ENCODE results near the gene SLC26A11.

Gene SLC26A11

DNA sequence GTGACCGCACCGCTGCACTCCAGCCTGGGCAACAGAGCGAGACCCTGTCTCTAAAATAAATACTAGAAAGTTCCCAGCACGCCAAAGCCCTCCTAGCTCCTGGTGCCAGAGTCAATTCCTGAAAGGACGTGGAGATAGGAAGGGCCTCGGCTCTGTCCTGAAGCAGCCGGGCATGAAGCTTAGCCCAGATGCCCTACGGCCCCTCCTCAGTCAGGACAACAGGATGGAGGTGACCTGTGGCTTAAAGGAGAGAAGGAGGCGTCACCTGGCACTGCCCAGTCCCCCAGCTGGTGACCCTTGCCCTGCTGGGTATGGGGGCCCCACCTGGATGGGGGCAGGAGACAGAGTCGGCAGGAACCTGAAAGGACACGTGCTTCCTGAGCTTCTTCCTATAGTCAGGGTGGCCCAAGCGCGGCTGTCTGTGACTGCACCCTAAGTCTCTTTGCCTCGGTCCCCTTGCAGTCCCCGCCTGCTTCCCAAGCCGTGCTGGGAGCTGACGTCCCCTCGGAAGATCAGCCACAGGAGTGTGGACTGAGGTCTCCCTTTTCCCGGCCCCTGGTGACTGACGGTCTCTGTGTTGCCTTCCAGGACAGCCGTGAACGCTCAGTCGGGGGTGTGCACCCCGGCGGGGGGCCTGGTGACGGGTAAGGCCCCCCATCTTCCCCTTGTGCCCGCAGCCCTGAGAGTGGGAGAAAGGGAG, 25.5 kb downstream of the SLC26A11 start:
- Histone ChIP-seq H2BK12ac (ENCODE audit: low read length in 2 of 2) (no peak overlapping the region), H3K23ac (ENCODE audit: low read length in 2 of 2) (peak overlapping the region in 1 of 2 experiments; percentile 25), H3K4ac (ENCODE audit: low read depth in 1 of 2, low read length in 2 of 2) (no peak overlapping the region), H3K14ac (ENCODE audit: low read length in 2 of 2) (no peak overlapping the region), H3K18ac (ENCODE audit: low read depth in 1 of 2, low read length in 2 of 2) (no peak overlapping the region), H3K9me3 (ENCODE audit: control insufficient read depth, low read length) (no peaks in the 10 kb centered on the region), H2AFZ (ENCODE audit: low read depth, low read length) (no peak overlapping the region), H2BK15ac (ENCODE audit: low read depth, poor library complexity, severe bottlenecking) (no peak overlapping the region), H3K4me3 (ENCODE audit: insufficient read depth in 1 of 2, low read depth in 1 of 2, low read length in 2 of 2) (no peak overlapping the region), H2BK5ac (ENCODE audit: low read depth, low read length, poor library complexity, severe bottlenecking) (no peak overlapping the region), H3K79me1 (replicated peaks; ENCODE audit: low read length, poor library complexity, severe bottlenecking) (no peaks in the 10 kb centered on the region), H3K9ac (ENCODE audit: low read length) (no peak overlapping the region), H4K8ac (ENCODE audit: low read length) (no peak overlapping the region), H3K27me3 (ENCODE audit: control insufficient read depth in 1 of 2, insufficient read depth in 1 of 2, low read length in 2 of 2) (no peaks in the 10 kb centered on the region), H3K36me3 (ENCODE audit: control insufficient read depth in 1 of 2, insufficient read depth in 2 of 2, low read depth in 1 of 2, low read length in 2 of 2) (peaks cover 75 to 76% of the 10 kb centered on the region in 2 experiments), H2AK5ac (ENCODE audit: low read length, severe bottlenecking) (no peak overlapping the region), H3K27ac (ENCODE audit: low read length, poor library complexity, severe bottlenecking) (no peak overlapping the region), H2BK120ac (ENCODE audit: low read depth, low read length) (no peak overlapping the region), H3K4me2 (ENCODE audit: low read length, poor library complexity, severe bottlenecking) (no peak overlapping the region), H4K91ac (ENCODE audit: low read length) (no peak overlapping the region), H3K4me1 (ENCODE audit: control insufficient read depth, insufficient read depth, low read depth, low read length) (peaks cover 8% of the 10 kb centered on the region)
- WGBS = 96% methylated on average over 26 of the region's 27 CpGs
- no peak for DNase-seq

GRCh38 chr17:80246266-80246681, 26.0 kb downstream of the SLC26A11 start:
- Histone ChIP-seq H3K9ac (ENCODE audit: low read length) (no peak overlapping the region), H3K9me3 (ENCODE audit: control insufficient read depth, low read length) (no peaks in the 10 kb centered on the region), H2BK15ac (ENCODE audit: low read depth, poor library complexity, severe bottlenecking) (no peak overlapping the region), H3K27me3 (ENCODE audit: control insufficient read depth in 1 of 2, insufficient read depth in 1 of 2, low read length in 2 of 2) (no peaks in the 10 kb centered on the region), H3K14ac (ENCODE audit: low read length in 2 of 2) (no peak overlapping the region), H3K4me1 (ENCODE audit: control insufficient read depth, insufficient read depth, low read depth, low read length) (peaks cover 8% of the 10 kb centered on the region), H3K79me1 (replicated peaks; ENCODE audit: low read length, poor library complexity, severe bottlenecking) (no peaks in the 10 kb centered on the region), H2BK12ac (ENCODE audit: low read length in 2 of 2) (no peak overlapping the region), H3K23ac (ENCODE audit: low read length in 2 of 2) (no peak overlapping the region), H3K4me2 (ENCODE audit: low read length, poor library complexity, severe bottlenecking) (no peak overlapping the region), H3K18ac (ENCODE audit: low read depth in 1 of 2, low read length in 2 of 2) (no peak overlapping the region), H2AK5ac (ENCODE audit: low read length, severe bottlenecking) (no peak overlapping the region), H2BK120ac (ENCODE audit: low read depth, low read length) (no peak overlapping the region), H4K8ac (ENCODE audit: low read length) (no peak overlapping the region), H3K27ac (ENCODE audit: low read length, poor library complexity, severe bottlenecking) (no peak overlapping the region), H2BK5ac (ENCODE audit: low read depth, low read length, poor library complexity, severe bottlenecking) (no peak overlapping the region), H3K4me3 (ENCODE audit: insufficient read depth in 1 of 2, low read depth in 1 of 2, low read length in 2 of 2) (no peak overlapping the region), H2AFZ (ENCODE audit: low read depth, low read length) (no peak overlapping the region), H3K36me3 (ENCODE audit: control insufficient read depth in 1 of 2, insufficient read depth in 2 of 2, low read depth in 1 of 2, low read length in 2 of 2) (peaks cover 69 to 73% of the 10 kb centered on the region in 2 experiments), H4K91ac (ENCODE audit: low read length) (no peak overlapping the region), H3K4ac (ENCODE audit: low read depth in 1 of 2, low read length in 2 of 2) (no peak overlapping the region)
- 97% methylated on average over 19 of the region's 19 CpGs for WGBS
- DNase-seq = no peak

DNA sequence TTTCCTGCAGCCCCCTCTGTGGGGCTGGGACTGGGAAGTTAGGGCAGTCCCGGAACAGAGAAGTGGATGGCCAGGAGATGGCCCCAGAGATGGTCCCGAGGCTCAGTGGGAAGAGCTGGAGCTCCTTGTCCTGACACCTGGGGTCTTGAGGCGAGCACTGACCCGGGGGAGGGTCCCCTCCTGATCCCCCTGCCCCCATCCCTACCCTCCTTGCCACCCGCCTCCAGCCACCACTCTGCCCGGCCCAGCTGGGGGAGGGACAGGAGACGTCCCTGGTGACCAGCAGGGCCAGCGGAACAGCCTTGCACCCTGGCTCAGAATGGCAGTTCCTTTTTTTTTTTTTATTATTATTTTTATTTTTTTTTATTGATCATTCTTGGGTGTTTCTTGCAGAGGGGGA, 26.5 kb downstream of the SLC26A11 start:
- H3K36me3 ChIP-seq (ENCODE audit: control insufficient read depth in 1 of 2, insufficient read depth in 2 of 2, low read depth in 1 of 2, low read length in 2 of 2) = peaks cover 66 to 73% of the 10 kb centered on the region in 2 experiments
- H3K14ac ChIP-seq (ENCODE audit: low read length in 2 of 2) = no peak overlapping the region
- no peak overlapping the region for H4K8ac ChIP-seq (ENCODE audit: low read length)
- peaks cover 8% of the 10 kb centered on the region for H3K4me1 ChIP-seq (ENCODE audit: control insufficient read depth, insufficient read depth, low read depth, low read length)
- H2AK5ac ChIP-seq (ENCODE audit: low read length, severe bottlenecking) = no peak overlapping the region
- no peak overlapping the region for H3K27ac ChIP-seq (ENCODE audit: low read length, poor library complexity, severe bottlenecking)
- no peak overlapping the region for H3K23ac ChIP-seq (ENCODE audit: low read length in 2 of 2)
- no peak for DNase-seq
- H2BK12ac ChIP-seq (ENCODE audit: low read length in 2 of 2) = no peak overlapping the region
- H3K4me2 ChIP-seq (ENCODE audit: low read length, poor library complexity, severe bottlenecking) = no peak overlapping the region
- 99% methylated on average over 6 of the region's 8 CpGs for WGBS
- no peak overlapping the region for H2BK15ac ChIP-seq (ENCODE audit: low read depth, poor library complexity, severe bottlenecking)
- no peak overlapping the region for H2BK5ac ChIP-seq (ENCODE audit: low read depth, low read length, poor library complexity, severe bottlenecking)
- no peak overlapping the region for H2BK120ac ChIP-seq (ENCODE audit: low read depth, low read length)
- H3K9ac ChIP-seq (ENCODE audit: low read length) = no peak overlapping the region
- H3K9me3 ChIP-seq (ENCODE audit: control insufficient read depth, low read length) = no peaks in the 10 kb centered on the region
- H3K18ac ChIP-seq (ENCODE audit: low read depth in 1 of 2, low read length in 2 of 2) = no peak overlapping the region
- no peaks in the 10 kb centered on the region for H3K79me1 ChIP-seq (replicated peaks; ENCODE audit: low read length, poor library complexity, severe bottlenecking)
- H3K4ac ChIP-seq (ENCODE audit: low read depth in 1 of 2, low read length in 2 of 2) = no peak overlapping the region
- no peak overlapping the region for H4K91ac ChIP-seq (ENCODE audit: low read length)
- H3K4me3 ChIP-seq (ENCODE audit: insufficient read depth in 1 of 2, low read depth in 1 of 2, low read length in 2 of 2) = no peak overlapping the region
- H2AFZ ChIP-seq (ENCODE audit: low read depth, low read length) = no peak overlapping the region
- no peaks in the 10 kb centered on the region for H3K27me3 ChIP-seq (ENCODE audit: control insufficient read depth in 1 of 2, insufficient read depth in 1 of 2, low read length in 2 of 2)

GRCh38 chr17:80247561-80247960, 27.3 kb downstream of the SLC26A11 start:
- no peak overlapping the region for H3K4me3 ChIP-seq (ENCODE audit: insufficient read depth in 1 of 2, low read depth in 1 of 2, low read length in 2 of 2)
- H3K27me3 ChIP-seq (ENCODE audit: control insufficient read depth in 1 of 2, insufficient read depth in 1 of 2, low read length in 2 of 2) = no peaks in the 10 kb centered on the region
- no peak overlapping the region for H3K9ac ChIP-seq (ENCODE audit: low read length)
- H3K23ac ChIP-seq (ENCODE audit: low read length in 2 of 2) = no peak overlapping the region
- no peak overlapping the region for H2BK5ac ChIP-seq (ENCODE audit: low read depth, low read length, poor library complexity, severe bottlenecking)
- H3K4me1 ChIP-seq (ENCODE audit: control insufficient read depth, insufficient read depth, low read depth, low read length) = peaks cover 9% of the 10 kb centered on the region
- H3K9me3 ChIP-seq (ENCODE audit: control insufficient read depth, low read length) = no peaks in the 10 kb centered on the region
- H2BK120ac ChIP-seq (ENCODE audit: low read depth, low read length) = no peak overlapping the region
- H4K91ac ChIP-seq (ENCODE audit: low read length) = no peak overlapping the region
- DNase-seq = no peak
- H3K79me1 ChIP-seq (replicated peaks; ENCODE audit: low read length, poor library complexity, severe bottlenecking) = no peaks in the 10 kb centered on the region
- H3K27ac ChIP-seq (ENCODE audit: low read length, poor library complexity, severe bottlenecking) = no peak overlapping the region
- 96% methylated on average over 17 of the region's 17 CpGs for WGBS
- no peak overlapping the region for H2AK5ac ChIP-seq (ENCODE audit: low read length, severe bottlenecking)
- no peak overlapping the region for H3K4ac ChIP-seq (ENCODE audit: low read depth in 1 of 2, low read length in 2 of 2)
- H2BK15ac ChIP-seq (ENCODE audit: low read depth, poor library complexity, severe bottlenecking) = no peak overlapping the region
- peaks cover 67 to 76% of the 10 kb centered on the region in 2 experiments for H3K36me3 ChIP-seq (ENCODE audit: control insufficient read depth in 1 of 2, insufficient read depth in 2 of 2, low read depth in 1 of 2, low read length in 2 of 2)
- H3K14ac ChIP-seq (ENCODE audit: low read length in 2 of 2) = no peak overlapping the region
- H4K8ac ChIP-seq (ENCODE audit: low read length) = no peak overlapping the region
- no peak overlapping the region for H3K4me2 ChIP-seq (ENCODE audit: low read length, poor library complexity, severe bottlenecking)
- no peak overlapping the region for H2BK12ac ChIP-seq (ENCODE audit: low read length in 2 of 2)
- H3K18ac ChIP-seq (ENCODE audit: low read depth in 1 of 2, low read length in 2 of 2) = no peak overlapping the region
- no peak overlapping the region for H2AFZ ChIP-seq (ENCODE audit: low read depth, low read length)
